SK-N-SH treated with all-trans-retinoic acid at 6 μM for 48 hours (cell line): ENCODE measurements around the gene CTDNEP1.

ENCODE experiments used
- ATAC-seq: fragments of 200-7000 bp; cut with Tn5 transposase; 3 replicates; pipeline ENCODE4 v1.9.1; 2020; ENCODE audit warnings: mild to moderate bottlenecking, moderate library complexity
- ARNTL ChIP-seq: fragments of 450-650 bp; formaldehyde crosslinking; IDR thresholded peaks from 2 replicates; pipeline ENCODE4 v1.5.0; 2020; ENCODE audit warnings: low read depth, mild to moderate bottlenecking, moderate library complexity, borderline replicate concordance
- BACH2 ChIP-seq: fragments of 250-450 bp; sonication (Bioruptor Pico); IDR thresholded peaks from 2 replicates; pipeline ENCODE4 v1.9.0; 2021; ENCODE audit warnings: mild to moderate bottlenecking, borderline replicate concordance
- CREB5 ChIP-seq: fragments of 250-450 bp; sonication (Bioruptor Pico); IDR thresholded peaks from 2 replicates; pipeline ENCODE4 v1.5.1; 2020; ENCODE audit warnings: low read depth, mild to moderate bottlenecking, moderate library complexity
- CSDC2 ChIP-seq: fragments of 250-450 bp; sonication (Bioruptor Pico); IDR thresholded peaks from 2 replicates; pipeline ENCODE4 v1.5.0; 2020; ENCODE audit warnings: mild to moderate bottlenecking, moderate library complexity
- CSRNP3 ChIP-seq: fragments of 250-450 bp; sonication (Bioruptor Pico); IDR thresholded peaks from 2 replicates; pipeline ENCODE4 v1.5.1; 2021; ENCODE audit warnings: mild to moderate bottlenecking, moderate library complexity
- ESRRG ChIP-seq: fragments of 250-450 bp; sonication (Bioruptor Pico); IDR thresholded peaks from 2 replicates; pipeline ENCODE4 v1.6.1; 2021; ENCODE audit warnings: mild to moderate bottlenecking
- GLIS3 ChIP-seq: fragments of 250-450 bp; sonication (Bioruptor Pico); IDR thresholded peaks from 2 replicates; pipeline ENCODE4 v1.5.0; 2020; ENCODE audit warnings: mild to moderate bottlenecking, moderate library complexity
- ISL1 ChIP-seq: fragments of 250-450 bp; sonication (Bioruptor Pico); IDR thresholded peaks from 2 replicates; pipeline ENCODE4 v2.1.2; 2022; ENCODE audit warnings: mild to moderate bottlenecking, moderate library complexity
- OSR1 ChIP-seq: fragments of 250-450 bp; sonication (Bioruptor Pico); IDR thresholded peaks from 2 replicates; pipeline ENCODE4 v1.8.0; 2022; ENCODE audit warnings: moderate library complexity, mild to moderate bottlenecking, inconsistent platforms
- PATZ1 ChIP-seq: fragments of 250-450 bp; sonication (Bioruptor Pico); IDR thresholded peaks from 2 replicates; pipeline ENCODE4 v1.8.0; 2020; ENCODE audit warnings: mild to moderate bottlenecking, moderate library complexity, borderline replicate concordance
- POU6F1 ChIP-seq: fragments of 250-450 bp; sonication (Bioruptor Pico); IDR thresholded peaks from 2 replicates; pipeline ENCODE4 v1.8.0; 2021; ENCODE audit warnings: low read depth, mild to moderate bottlenecking, moderate library complexity, borderline replicate concordance
- PPARA ChIP-seq: fragments of 250-450 bp; sonication (Bioruptor Pico); IDR thresholded peaks from 2 replicates; pipeline ENCODE4 v1.5.0; 2020; ENCODE audit warnings: mild to moderate bottlenecking, borderline replicate concordance
- RARB ChIP-seq: fragments of 250-450 bp; sonication (Bioruptor Pico); IDR thresholded peaks from 2 replicates; pipeline ENCODE4 v1.8.0; 2021; ENCODE audit warnings: mild to moderate bottlenecking, moderate library complexity
- SNAI2 ChIP-seq: fragments of 250-450 bp; sonication (Bioruptor Pico); IDR thresholded peaks from 2 replicates; pipeline ENCODE4 v1.5.0; 2020; ENCODE audit warnings: mild to moderate bottlenecking, moderate library complexity
- TCF4 ChIP-seq: fragments of 250-450 bp; sonication (Bioruptor Pico); IDR thresholded peaks from 2 replicates; pipeline ENCODE4 v1.8.0; 2021; ENCODE audit warnings: mild to moderate bottlenecking, moderate library complexity, borderline replicate concordance
- TOX ChIP-seq: fragments of 250-450 bp; sonication (Bioruptor Pico); IDR thresholded peaks from 2 replicates; pipeline ENCODE4 v1.8.0; 2021; ENCODE audit warnings: mild to moderate bottlenecking, moderate library complexity, borderline replicate concordance
- ZC3H10 ChIP-seq: fragments of 250-450 bp; sonication (Bioruptor Pico); IDR thresholded peaks from 2 replicates; pipeline ENCODE4 v1.5.1; 2021; ENCODE audit warnings: mild to moderate bottlenecking, moderate library complexity
- ZFP3 ChIP-seq: fragments of 250-450 bp; sonication (Bioruptor Pico); IDR thresholded peaks from 2 replicates; pipeline ENCODE4 v1.5.0; 2020; ENCODE audit warnings: mild to moderate bottlenecking, moderate library complexity
- ZNF70 ChIP-seq: fragments of 450-650 bp; formaldehyde crosslinking; IDR thresholded peaks from 2 replicates; pipeline ENCODE4 v1.5.0; 2020; ENCODE audit warnings: mild to moderate bottlenecking, moderate library complexity
- ZNF8 ChIP-seq: fragments of 450-650 bp; formaldehyde crosslinking; IDR thresholded peaks from 2 replicates; pipeline ENCODE4 v1.5.0; 2020; ENCODE audit warnings: mild to moderate bottlenecking, moderate library complexity
- TF ChIP-seq, protein P1 (sequence below): fragments of 250-450 bp; sonication (Bioruptor Pico); IDR thresholded peaks from 2 replicates; pipeline ENCODE4 v1.5.0; 2020; ENCODE audit warnings: mild to moderate bottlenecking, moderate library complexity

Gene CTDNEP1

DNA sequence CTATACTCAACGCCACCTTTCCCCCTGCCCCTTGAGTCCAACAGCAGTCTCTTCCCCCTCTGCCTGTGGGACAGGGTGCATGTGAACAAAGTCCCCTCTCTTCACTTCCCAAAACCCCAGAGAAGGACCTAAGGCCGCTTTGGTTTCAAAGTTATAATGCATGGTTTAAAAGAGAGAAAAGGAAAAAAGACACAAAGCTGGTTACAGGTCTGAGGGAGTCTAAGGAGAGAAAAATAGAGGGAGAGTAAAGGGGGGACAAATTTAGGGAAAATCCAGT is 8.1 kb downstream of the CTDNEP1 start:
- no peak for ATAC-seq
- TF ChIP-seq SNAI2 (CRISPR knock-in tag) (no peak), RARB (CRISPR knock-in tag) (no peak), OSR1 (CRISPR knock-in tag) (no peak), ESRRG (CRISPR knock-in tag) (no peak), CREB5 (CRISPR knock-in tag) (no peak), BACH2 (no peak), POU6F1 (CRISPR knock-in tag) (no peak), CSRNP3 (no peak), ISL1 (CRISPR knock-in tag) (no peak), CSDC2 (CRISPR knock-in tag) (no peak), TOX (CRISPR knock-in tag) (no peak), ZNF70 (CRISPR knock-in tag) (no peak), GLIS3 (no peak), ZC3H10 (no peak), ZNF8 (CRISPR knock-in tag) (no peak), PPARA (CRISPR knock-in tag) (no peak), ARNTL (CRISPR knock-in tag) (no peak), ZFP3 (no peak)
- TF ChIP-seq, protein P1, sequence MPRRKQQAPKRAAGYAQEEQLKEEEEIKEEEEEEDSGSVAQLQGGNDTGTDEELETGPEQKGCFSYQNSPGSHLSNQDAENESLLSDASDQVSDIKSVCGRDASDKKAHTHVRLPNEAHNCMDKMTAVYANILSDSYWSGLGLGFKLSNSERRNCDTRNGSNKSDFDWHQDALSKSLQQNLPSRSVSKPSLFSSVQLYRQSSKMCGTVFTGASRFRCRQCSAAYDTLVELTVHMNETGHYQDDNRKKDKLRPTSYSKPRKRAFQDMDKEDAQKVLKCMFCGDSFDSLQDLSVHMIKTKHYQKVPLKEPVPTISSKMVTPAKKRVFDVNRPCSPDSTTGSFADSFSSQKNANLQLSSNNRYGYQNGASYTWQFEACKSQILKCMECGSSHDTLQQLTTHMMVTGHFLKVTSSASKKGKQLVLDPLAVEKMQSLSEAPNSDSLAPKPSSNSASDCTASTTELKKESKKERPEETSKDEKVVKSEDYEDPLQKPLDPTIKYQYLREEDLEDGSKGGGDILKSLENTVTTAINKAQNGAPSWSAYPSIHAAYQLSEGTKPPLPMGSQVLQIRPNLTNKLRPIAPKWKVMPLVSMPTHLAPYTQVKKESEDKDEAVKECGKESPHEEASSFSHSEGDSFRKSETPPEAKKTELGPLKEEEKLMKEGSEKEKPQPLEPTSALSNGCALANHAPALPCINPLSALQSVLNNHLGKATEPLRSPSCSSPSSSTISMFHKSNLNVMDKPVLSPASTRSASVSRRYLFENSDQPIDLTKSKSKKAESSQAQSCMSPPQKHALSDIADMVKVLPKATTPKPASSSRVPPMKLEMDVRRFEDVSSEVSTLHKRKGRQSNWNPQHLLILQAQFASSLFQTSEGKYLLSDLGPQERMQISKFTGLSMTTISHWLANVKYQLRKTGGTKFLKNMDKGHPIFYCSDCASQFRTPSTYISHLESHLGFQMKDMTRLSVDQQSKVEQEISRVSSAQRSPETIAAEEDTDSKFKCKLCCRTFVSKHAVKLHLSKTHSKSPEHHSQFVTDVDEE (CRISPR knock-in tag) = no peak

DNA sequence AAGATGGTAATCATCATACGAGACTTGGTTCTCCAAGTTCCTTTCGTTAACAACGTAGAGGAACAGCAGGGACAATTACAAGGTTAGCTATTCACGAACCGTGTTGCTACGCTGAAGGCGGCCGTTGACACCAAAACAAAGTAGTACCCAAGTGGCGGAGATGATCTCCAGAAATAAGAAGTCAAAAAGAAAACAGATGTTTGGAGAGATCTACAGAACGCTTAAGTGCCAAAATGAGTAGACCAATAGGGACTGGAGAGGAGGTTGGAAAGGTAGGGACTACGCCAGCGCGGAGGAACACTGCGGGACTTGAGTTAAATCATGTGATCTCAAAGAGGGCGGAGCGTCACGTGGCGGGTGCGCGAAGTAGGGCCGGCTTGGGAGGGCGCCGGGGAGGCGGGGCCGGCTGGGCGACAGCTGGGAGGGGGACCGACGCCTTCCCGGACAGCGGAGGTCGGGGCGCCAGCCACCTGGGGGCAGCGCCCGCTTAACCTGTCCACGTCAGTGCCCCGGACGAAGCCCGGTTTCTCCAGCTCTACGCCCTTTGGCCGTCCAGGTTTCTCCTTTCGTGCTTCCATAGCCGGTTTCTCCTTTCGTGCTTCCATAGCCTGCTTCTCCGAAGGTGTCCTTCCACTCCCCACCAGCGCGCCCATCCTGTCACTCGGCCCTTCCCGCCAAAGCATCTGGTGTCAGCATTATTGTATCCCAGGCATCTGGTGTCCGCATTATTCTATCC is 8.6 kb downstream of the CTDNEP1 start:
- peak; percentile 36 for ATAC-seq
- TF ChIP-seq POU6F1 (CRISPR knock-in tag) = peak; percentile 81; the same call in 1 of the 2 replicates
- TF ChIP-seq ESRRG (CRISPR knock-in tag) = no peak
- no peak for TF ChIP-seq ZNF8 (CRISPR knock-in tag)
- TF ChIP-seq GLIS3 = 0 out of 2 replicates have a peak, but pooled peaks have one; percentile 28
- TF ChIP-seq TCF4 = peak; percentile 10; the same call in 1 of the 2 replicates
- peak; percentile 83 for TF ChIP-seq PATZ1 (CRISPR knock-in tag)
